C4-2B (cell line): ENCODE results near the gene THRB.

Source experiments
- CTCF ChIP-seq: fragments of 450-650 bp; conservative IDR thresholded peaks from 2 replicates; pipeline ENCODE4 v1.5.1; 2017; ENCODE audit warnings: mild to moderate bottlenecking
- ZFX ChIP-seq: fragments of 450-650 bp; IDR thresholded peaks from 2 replicates; pipeline ENCODE4 v1.6.1; 2017

DNA sequence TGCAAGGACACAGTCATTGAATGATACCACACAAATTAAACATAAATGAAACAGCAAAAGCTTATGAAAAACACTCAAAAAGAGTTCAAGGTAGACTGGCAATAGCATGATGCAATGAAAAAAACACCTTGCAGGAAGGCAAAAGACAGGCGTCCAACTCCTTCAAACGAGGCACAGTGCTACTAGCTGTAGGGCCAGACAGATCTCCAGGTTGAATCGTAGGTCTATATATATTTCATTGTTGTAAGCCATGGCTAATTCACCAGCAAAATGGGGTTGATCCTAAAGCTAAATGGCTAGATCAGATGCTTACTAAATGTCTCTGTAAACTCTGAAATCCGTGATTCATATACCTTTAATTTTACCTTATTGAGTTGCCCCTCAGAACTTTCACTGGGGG is 94.2 kb downstream of the THRB start:
- TF ChIP-seq CTCF (no peak), ZFX (no peak)
